GM21515 (cell line): Measurements from ENCODE around the gene POLR2I.

Experiments
- ATAC-seq: cut with Tn5 transposase; IDR thresholded peaks from one replicate; pipeline ENCODE4 v1.9.1; 2021; ENCODE audit not compliant: unreplicated experiment

The POLR2I gene

GRCh38 chr19:36064826-36065225, 49.8 kb downstream of the POLR2I start:
- no peak for ATAC-seq
